ENCODE measurements around the gene MAP7D3. TPM values are rescaled to one million over a fixed set of nuclear protein-coding genes. Genes with fewer than 3 reads are reported as not detected.

Gene MAP7D3
- total RNA-seq, 1 donor = 19.9 TPM

DNA sequence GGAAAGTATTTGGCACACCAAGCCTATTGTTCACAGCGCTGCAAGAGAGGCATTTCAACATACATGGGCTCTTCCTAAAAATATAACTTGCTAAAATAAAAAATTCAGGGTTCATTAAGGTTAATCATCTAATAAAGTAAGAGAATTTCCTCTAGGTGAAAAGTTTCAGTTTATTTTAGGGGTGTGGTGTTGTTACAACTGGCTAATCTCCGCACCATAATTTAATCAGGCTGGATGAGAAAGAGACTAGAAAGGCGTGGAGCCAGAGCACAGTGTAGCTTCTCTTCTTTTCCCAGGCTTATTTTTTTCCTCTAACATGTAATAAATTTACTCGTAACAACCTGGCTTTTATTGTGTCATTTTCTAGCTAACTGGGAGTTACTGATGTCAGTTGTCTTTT is 56.0 kb downstream of the MAP7D3 start:
- TF ChIP-seq, protein P1, sequence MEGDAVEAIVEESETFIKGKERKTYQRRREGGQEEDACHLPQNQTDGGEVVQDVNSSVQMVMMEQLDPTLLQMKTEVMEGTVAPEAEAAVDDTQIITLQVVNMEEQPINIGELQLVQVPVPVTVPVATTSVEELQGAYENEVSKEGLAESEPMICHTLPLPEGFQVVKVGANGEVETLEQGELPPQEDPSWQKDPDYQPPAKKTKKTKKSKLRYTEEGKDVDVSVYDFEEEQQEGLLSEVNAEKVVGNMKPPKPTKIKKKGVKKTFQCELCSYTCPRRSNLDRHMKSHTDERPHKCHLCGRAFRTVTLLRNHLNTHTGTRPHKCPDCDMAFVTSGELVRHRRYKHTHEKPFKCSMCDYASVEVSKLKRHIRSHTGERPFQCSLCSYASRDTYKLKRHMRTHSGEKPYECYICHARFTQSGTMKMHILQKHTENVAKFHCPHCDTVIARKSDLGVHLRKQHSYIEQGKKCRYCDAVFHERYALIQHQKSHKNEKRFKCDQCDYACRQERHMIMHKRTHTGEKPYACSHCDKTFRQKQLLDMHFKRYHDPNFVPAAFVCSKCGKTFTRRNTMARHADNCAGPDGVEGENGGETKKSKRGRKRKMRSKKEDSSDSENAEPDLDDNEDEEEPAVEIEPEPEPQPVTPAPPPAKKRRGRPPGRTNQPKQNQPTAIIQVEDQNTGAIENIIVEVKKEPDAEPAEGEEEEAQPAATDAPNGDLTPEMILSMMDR (IDR thresholded peaks at IDR 0.05; ENCODE audit: insufficient read depth, low read depth, low read length) = no peak
- no peak overlapping the region for H3K4me3 ChIP-seq (ENCODE audit: low read depth, low read length)
- DNase-seq (ENCODE audit: low read depth) = no peak

DNA sequence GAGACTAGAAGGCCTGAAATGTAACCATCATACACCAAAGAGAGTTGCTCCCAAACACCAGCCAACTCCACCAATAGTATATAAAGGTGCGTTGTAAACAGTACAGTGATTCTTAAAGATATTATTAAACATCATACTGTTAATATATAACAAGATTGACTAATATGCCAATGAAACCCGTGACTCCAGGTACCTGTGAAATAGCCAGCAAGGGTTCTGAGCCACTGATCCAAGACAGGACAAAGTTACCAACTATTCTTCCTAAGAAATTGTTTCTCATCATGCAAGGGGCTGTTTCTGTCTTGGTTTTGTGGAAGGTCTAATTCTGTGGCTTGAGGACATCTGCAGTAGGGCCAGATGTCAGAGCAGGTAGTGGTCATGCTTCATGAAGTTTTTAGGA is 56.7 kb downstream of the MAP7D3 start:
- TF ChIP-seq, protein P1 (IDR thresholded peaks at IDR 0.05; ENCODE audit: insufficient read depth, low read depth, low read length) = no peak
- no peak for DNase-seq (ENCODE audit: low read depth)
- H3K4me3 ChIP-seq (ENCODE audit: low read depth, low read length) = no peak overlapping the region

DNA sequence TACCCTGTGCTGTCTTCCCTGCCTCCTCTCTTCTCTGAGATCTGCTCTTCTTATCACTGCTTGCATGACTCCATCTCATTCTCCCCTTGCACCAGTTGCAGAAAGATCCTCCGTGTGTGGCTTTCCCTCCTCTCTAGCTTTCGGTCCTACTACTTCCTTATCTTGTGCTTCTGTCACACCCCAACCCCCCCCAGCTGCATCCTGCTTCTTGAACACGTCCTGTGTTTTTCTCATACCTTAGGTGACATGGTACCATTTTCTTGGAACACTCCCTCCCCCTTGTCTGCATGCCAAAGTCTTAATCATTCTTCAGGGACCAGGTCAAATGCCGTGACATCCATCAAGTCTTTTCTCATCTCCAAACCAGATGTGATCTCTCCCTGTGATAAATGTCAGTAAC is 57.4 kb downstream of the MAP7D3 start:
- no peak for DNase-seq (ENCODE audit: low read depth)
- TF ChIP-seq, protein P1 (IDR thresholded peaks at IDR 0.05; ENCODE audit: insufficient read depth, low read depth, low read length) = no peak

DNA sequence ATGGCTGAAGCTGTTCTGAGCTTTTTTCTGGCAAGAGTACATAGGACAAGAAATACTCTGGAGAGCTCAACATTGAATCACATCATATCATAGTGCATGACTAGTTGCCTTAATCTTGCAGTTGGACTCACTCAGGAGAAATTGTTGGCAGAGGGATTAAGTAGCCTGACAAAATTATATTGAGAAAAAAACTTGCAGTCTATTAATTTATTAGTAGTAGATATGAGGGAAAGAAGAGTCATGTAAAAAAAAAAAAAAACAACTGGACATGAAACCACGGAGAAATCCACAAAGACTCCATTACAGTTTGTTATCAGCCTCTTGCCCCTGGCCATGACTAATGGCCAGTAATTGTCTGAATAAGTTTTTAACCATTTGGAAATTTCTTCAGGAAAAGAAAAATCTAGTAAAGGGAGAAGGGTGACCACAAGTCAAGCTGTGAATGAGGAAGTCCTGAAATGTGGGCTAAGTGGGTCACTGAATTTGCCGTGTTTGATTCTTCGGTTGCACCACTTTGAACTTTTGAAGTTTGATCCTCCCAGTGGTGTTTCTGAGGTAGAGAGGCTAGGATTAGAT is 58.3 kb downstream of the MAP7D3 start:
- TF ChIP-seq, protein P1 (IDR thresholded peaks at IDR 0.05; ENCODE audit: insufficient read depth, low read depth, low read length) = no peak
- no peak overlapping the region for H3K4me3 ChIP-seq (ENCODE audit: low read depth, low read length)
- no peak for DNase-seq (ENCODE audit: low read depth)

More for the DNA sequence above, 57.4 kb downstream of the MAP7D3 start:
- no peak overlapping the region for H3K4me3 ChIP-seq (ENCODE audit: low read depth, low read length)

DNA sequence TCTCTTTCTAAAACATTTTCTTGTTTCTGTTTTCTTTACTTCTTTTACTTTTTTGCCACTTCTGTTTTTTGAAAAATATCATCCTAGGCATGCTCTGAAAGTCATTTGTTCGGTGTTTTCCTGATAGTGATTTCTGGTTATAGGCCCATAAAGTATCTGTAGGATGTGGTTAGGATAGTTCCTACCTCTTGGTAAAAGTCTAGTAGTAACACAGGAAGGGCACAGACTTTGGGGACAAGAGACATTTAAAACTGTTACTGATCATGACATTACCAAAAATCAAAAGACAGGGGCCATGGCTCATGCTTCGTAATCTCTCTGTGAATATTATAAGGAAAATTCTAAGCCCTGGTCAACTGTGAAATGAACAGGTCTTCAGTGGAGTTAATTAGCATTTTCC is 59.1 kb downstream of the MAP7D3 start:
- TF ChIP-seq, protein P1 (IDR thresholded peaks at IDR 0.05; ENCODE audit: insufficient read depth, low read depth, low read length) = no peak
- no peak overlapping the region for H3K4me3 ChIP-seq (ENCODE audit: low read depth, low read length)
- no peak for DNase-seq (ENCODE audit: low read depth)

DNA sequence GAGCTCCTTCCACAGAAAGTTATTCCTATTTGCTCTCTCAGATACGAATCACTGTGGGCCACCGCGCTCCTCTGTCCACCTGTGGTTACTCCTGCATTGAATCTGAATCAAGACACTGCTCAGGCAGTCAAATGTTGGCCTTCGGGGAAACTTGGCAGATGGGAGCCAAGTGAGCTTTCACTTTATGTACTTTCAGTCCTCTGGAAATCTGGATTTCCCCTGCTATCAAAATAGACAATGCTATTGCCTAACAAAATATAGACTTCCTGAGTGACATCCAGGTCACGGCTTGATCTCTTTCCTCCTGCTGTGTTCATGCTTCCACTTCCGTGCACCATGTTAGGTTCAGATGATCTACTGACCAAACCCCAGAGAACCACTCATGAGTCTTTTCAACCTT is 60.0 kb downstream of the MAP7D3 start:
- no peak for DNase-seq (ENCODE audit: low read depth)
- TF ChIP-seq, protein P1 (IDR thresholded peaks at IDR 0.05; ENCODE audit: insufficient read depth, low read depth, low read length) = no peak
- H3K4me3 ChIP-seq (ENCODE audit: low read depth, low read length) = no peak overlapping the region
